ENCODE results near the gene TTYH1. TPM values are rescaled to one million over a fixed set of nuclear protein-coding genes. Genes with fewer than 3 reads are reported as not detected.

TTYH1 gene
- total and polyA plus RNA-seq, 2 of the 4 experiments (the other 2 are of a cell fraction), result not detected

DNA sequence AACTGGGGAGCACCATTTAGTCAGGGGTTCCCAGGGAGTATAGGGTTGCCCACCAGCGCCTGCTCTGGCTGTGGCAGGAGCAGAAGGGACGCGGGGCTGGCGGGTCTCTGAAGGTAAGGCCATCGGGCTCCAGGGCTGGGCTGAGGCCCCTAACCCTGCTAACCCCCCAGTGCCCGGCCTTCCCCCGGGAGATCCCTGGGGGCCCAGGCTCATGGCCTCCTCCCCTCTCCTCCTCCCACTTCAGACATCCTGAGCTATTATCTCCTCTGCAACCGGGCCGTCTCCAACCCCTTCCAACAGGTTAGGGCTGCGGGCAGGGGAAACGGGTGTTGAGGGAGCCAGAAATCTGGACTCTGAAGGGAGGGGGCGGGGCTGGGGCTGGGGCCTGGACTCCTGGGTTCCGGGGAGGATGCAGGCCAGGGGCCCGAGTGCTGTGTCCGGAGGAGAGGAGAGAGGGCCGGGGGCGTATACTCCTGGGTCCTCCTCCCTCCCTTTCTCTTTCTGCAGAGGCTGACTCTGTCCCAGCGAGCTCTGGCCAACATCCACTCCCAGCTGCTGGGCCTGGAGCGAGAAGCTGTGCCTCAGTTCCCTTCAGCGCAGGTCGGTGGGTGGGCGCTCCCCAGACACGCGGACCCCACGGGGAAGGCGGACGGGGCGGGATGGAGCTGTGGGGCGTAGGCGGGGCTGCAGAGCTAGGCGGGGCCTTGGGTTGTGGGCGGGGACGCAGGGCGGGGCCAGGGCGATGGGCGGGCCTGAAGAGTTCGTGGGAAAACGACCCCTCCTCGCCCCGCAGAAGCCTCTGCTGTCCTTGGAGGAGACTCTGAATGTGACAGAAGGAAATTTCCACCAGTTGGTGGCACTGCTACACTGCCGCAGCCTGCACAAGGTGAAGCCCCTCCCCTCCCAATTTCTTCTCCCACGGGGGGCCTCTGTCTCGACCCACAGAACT lies 15.3 kb downstream of the TTYH1 start:
- Histone ChIP-seq H3K4me2 (ENCODE audit: low read depth, low read length) (peak overlapping the region; percentile 97), H3K4me1 (ENCODE audit: control insufficient read depth, insufficient read depth, low read length) (0 out of 2 replicates have a peak, but pooled peaks cover 2% of the 10 kb centered on the region), H3K56ac (ENCODE audit: extremely low read depth, insufficient read depth, low read length) (no peak overlapping the region), H3K9me3 (ENCODE audit: control insufficient read depth, insufficient read depth, low read length) (no peaks in the 10 kb centered on the region), H2BK20ac (ENCODE audit: low read depth, low read length) (no peak overlapping the region), H3K27ac (ENCODE audit: insufficient read depth, low read length) (no peak overlapping the region), H3K79me1 (ENCODE audit: low read depth in 1 of 2, low read length in 2 of 2) (no peaks in the 10 kb centered on the region; a peak in 1 of 4 replicates), H4K8ac (ENCODE audit: low read depth in 2 of 2, low read length in 2 of 2) (no peak overlapping the region), H2BK120ac (ENCODE audit: low read depth, low read length) (no peak overlapping the region), H3K23ac (ENCODE audit: low read depth, low read length) (no peak overlapping the region), H3K4me3 (ENCODE audit: insufficient read depth, low read depth, low read length) (peak overlapping the region; percentile 56), H3K36me3 (ENCODE audit: control insufficient read depth, insufficient read depth, low read length) (peaks cover 2% of the 10 kb centered on the region; the same call in 1 of the 2 replicates), H3K14ac (replicated peaks; ENCODE audit: low read depth, low read length) (no peak overlapping the region), H3K18ac (ENCODE audit: low read depth, low read length) (no peak overlapping the region), H4K91ac (ENCODE audit: insufficient read depth, low read depth, low read length) (no peak overlapping the region), H3K9ac (ENCODE audit: low read depth, low read length) (peak overlapping the region; percentile 63; the same call in 1 of the 2 replicates), H2BK15ac (ENCODE audit: low read depth, low read length) (no peak overlapping the region), H3K9me1 (ENCODE audit: insufficient read depth, low read length) (peaks cover 3% of the 10 kb centered on the region; the same call in 1 of the 2 replicates), H2BK5ac (ENCODE audit: low read depth, low read length, poor library complexity, severe bottlenecking) (no peak overlapping the region), H4K20me1 (ENCODE audit: insufficient read depth, low read length) (no peaks in the 10 kb centered on the region; the same call in 1 of the 2 replicates), H2AFZ (replicated peaks; ENCODE audit: low read length, poor library complexity) (peak overlapping the region; percentile 86), H2AK5ac (ENCODE audit: low read depth, low read length) (0 out of 2 replicates have a peak overlapping the region, but pooled peaks have one; percentile 31), H3K27me3 (ENCODE audit: control insufficient read depth, insufficient read depth, low read length) (peaks cover 11% of the 10 kb centered on the region; the same call in 1 of the 2 replicates), H4K5ac (ENCODE audit: low read depth, low read length) (no peak overlapping the region), H2AK9ac (replicated peaks; ENCODE audit: low read depth, low read length, poor library complexity) (peak overlapping the region; percentile 55), H3K4ac (ENCODE audit: low read depth, low read length) (no peak overlapping the region)
- ChIA-PET POLR2A (ENCODE audit: unreplicated experiment) (interaction anchor here (0.5 to 0.9 kb wide), 2 partner anchors 33 to 240 kb away, joined by 3 read pairs; partner anchors contain the start of gene LENG9), CTCF (no interaction called here)
- ATAC-seq (ENCODE audit: low read depth), result peak; percentile 87
- TF ChIP-seq MAZ (IDR thresholded peaks at IDR 0.05; ENCODE audit: borderline replicate concordance, low read depth, low read length), result 0 out of 2 replicates have a peak, but pooled peaks have one; percentile 18
- TF ChIP-seq BHLHE40 (IDR thresholded peaks at IDR 0.05; ENCODE audit: low read depth, low read length), result no peak
- WGBS, 2 experiments (ENCODE audit: extremely low coverage in 2 of 2, insufficient read length in 1 of 2), result 57% methylated on average over 4 of the region's 43 CpGs; no CpG with 5 or more reads in 1 of the 2 experiments
- dilution Hi-C loops (cut with HindIII; ENCODE audit: low sequenced_read_pairs, unreplicated experiment) (no loop called here), intact Hi-C loops (cut with micrococcal nuclease) (no loop called here), in situ Hi-C loops (cut with MboI; ENCODE audit: low sequenced_read_pairs) (no loop called here)
- no peak for DNase-seq
- BruUV-seq (replicated peaks), result no TSS peak

Data from IMR-90 (cell line).